ENCODE data around the gene CEACAM16.

The CEACAM16 gene

GRCh38 chr19:44698492-44699201, at the start of gene CEACAM16:
Gene CEACAM16 (plus strand): TSS chr19:44699151. CDS start chr19:44701457, 2,306 bp downstream.
- Mint-ChIP-seq H3K27ac (no peak within 1 kb of the TSS), H3K4me1 (ENCODE audit: low read depth) (peaks cover 13% of the 10 kb centered on the region), H3K9me3 (no peaks in the 10 kb centered on the region), H3K27me3 (ENCODE audit: low read depth) (peaks cover 13% of the 10 kb centered on the region), H3K36me3 (ENCODE audit: low read depth) (peaks cover 5% of the 10 kb centered on the region), H3K4me3 (no peak within 1 kb of the TSS)

- peaks cover 4% of the 10 kb centered on the region for H3K4me1 Mint-ChIP-seq (ENCODE audit: low read depth)
- no peaks in the 10 kb centered on the region for H3K9me3 Mint-ChIP-seq
- H3K4me3 Mint-ChIP-seq, result no peak overlapping the region
Measured at GRCh38 chr19:44649578-44650145, 49.3 kb upstream of the CEACAM16 start.

GRCh38 chr19:44653343-44653742, 45.6 kb upstream of the CEACAM16 start:
- Mint-ChIP-seq H3K9me3 (no peaks in the 10 kb centered on the region), H3K27me3 (ENCODE audit: low read depth) (no peaks in the 10 kb centered on the region), H3K4me1 (ENCODE audit: low read depth) (peaks cover 9% of the 10 kb centered on the region), H3K4me3 (no peak overlapping the region), H3K36me3 (ENCODE audit: low read depth) (no peaks in the 10 kb centered on the region), H3K27ac (no peak overlapping the region)

More at GRCh38 chr19:44649578-44650145, 49.3 kb upstream of the CEACAM16 start:
- Mint-ChIP-seq H3K27ac (no peak overlapping the region), H3K27me3 (ENCODE audit: low read depth) (no peaks in the 10 kb centered on the region), H3K36me3 (ENCODE audit: low read depth) (no peaks in the 10 kb centered on the region)

GRCh38 chr19:44653977-44654774, 44.8 kb upstream of the CEACAM16 start:
- H3K4me3 Mint-ChIP-seq, result no peak overlapping the region
- H3K4me1 Mint-ChIP-seq (ENCODE audit: low read depth), result peaks cover 9% of the 10 kb centered on the region
- H3K27ac Mint-ChIP-seq, result no peak overlapping the region
- H3K9me3 Mint-ChIP-seq, result no peaks in the 10 kb centered on the region
- H3K36me3 Mint-ChIP-seq (ENCODE audit: low read depth), result no peaks in the 10 kb centered on the region
- H3K27me3 Mint-ChIP-seq (ENCODE audit: low read depth), result no peaks in the 10 kb centered on the region

- peaks cover 9% of the 10 kb centered on the region for H3K4me1 Mint-ChIP-seq (ENCODE audit: low read depth)
- H3K27ac Mint-ChIP-seq, result no peak overlapping the region
- no peaks in the 10 kb centered on the region for H3K9me3 Mint-ChIP-seq
- H3K36me3 Mint-ChIP-seq (ENCODE audit: low read depth), result no peaks in the 10 kb centered on the region
- no peaks in the 10 kb centered on the region for H3K27me3 Mint-ChIP-seq (ENCODE audit: low read depth)
- no peak overlapping the region for H3K4me3 Mint-ChIP-seq
Measured at GRCh38 chr19:44657211-44657921, 41.6 kb upstream of the CEACAM16 start.

GRCh38 chr19:44658069-44658733, 40.8 kb upstream of the CEACAM16 start:
- Mint-ChIP-seq H3K27ac (no peak overlapping the region), H3K27me3 (ENCODE audit: low read depth) (no peaks in the 10 kb centered on the region), H3K4me1 (ENCODE audit: low read depth) (peaks cover 9% of the 10 kb centered on the region), H3K4me3 (no peak overlapping the region), H3K9me3 (no peaks in the 10 kb centered on the region), H3K36me3 (ENCODE audit: low read depth) (no peaks in the 10 kb centered on the region)

- H3K4me1 Mint-ChIP-seq (ENCODE audit: low read depth), result peaks cover 3% of the 10 kb centered on the region
Measured at GRCh38 chr19:44660081-44660480, 38.9 kb upstream of the CEACAM16 start.

GRCh38 chr19:44661205-44661604, 37.7 kb upstream of the CEACAM16 start:
- Mint-ChIP-seq H3K27ac (no peak overlapping the region), H3K4me3 (no peak overlapping the region), H3K9me3 (no peaks in the 10 kb centered on the region), H3K4me1 (ENCODE audit: low read depth) (peaks cover 3% of the 10 kb centered on the region), H3K36me3 (ENCODE audit: low read depth) (no peaks in the 10 kb centered on the region), H3K27me3 (ENCODE audit: low read depth) (no peaks in the 10 kb centered on the region)

More at GRCh38 chr19:44660081-44660480, 38.9 kb upstream of the CEACAM16 start:
- Mint-ChIP-seq H3K27ac (no peak overlapping the region), H3K4me3 (no peak overlapping the region), H3K9me3 (no peaks in the 10 kb centered on the region), H3K36me3 (ENCODE audit: low read depth) (no peaks in the 10 kb centered on the region), H3K27me3 (ENCODE audit: low read depth) (no peaks in the 10 kb centered on the region)

GRCh38 chr19:44661904-44662303, 37.0 kb upstream of the CEACAM16 start:
- peaks cover 3% of the 10 kb centered on the region for H3K4me1 Mint-ChIP-seq (ENCODE audit: low read depth)
- no peaks in the 10 kb centered on the region for H3K27me3 Mint-ChIP-seq (ENCODE audit: low read depth)
- no peak overlapping the region for H3K4me3 Mint-ChIP-seq
- H3K27ac Mint-ChIP-seq, result no peak overlapping the region
- no peaks in the 10 kb centered on the region for H3K9me3 Mint-ChIP-seq
- H3K36me3 Mint-ChIP-seq (ENCODE audit: low read depth), result no peaks in the 10 kb centered on the region

- Mint-ChIP-seq H3K36me3 (ENCODE audit: low read depth) (no peaks in the 10 kb centered on the region), H3K27me3 (ENCODE audit: low read depth) (no peaks in the 10 kb centered on the region), H3K9me3 (no peaks in the 10 kb centered on the region), H3K4me3 (no peak overlapping the region), H3K4me1 (ENCODE audit: low read depth) (no peaks in the 10 kb centered on the region), H3K27ac (no peak overlapping the region)
Measured at GRCh38 chr19:44662691-44663385, 36.1 kb upstream of the CEACAM16 start.

- H3K27ac Mint-ChIP-seq, result no peak overlapping the region
- no peak overlapping the region for H3K4me3 Mint-ChIP-seq
- H3K4me1 Mint-ChIP-seq (ENCODE audit: low read depth), result no peaks in the 10 kb centered on the region
- no peaks in the 10 kb centered on the region for H3K36me3 Mint-ChIP-seq (ENCODE audit: low read depth)
- H3K27me3 Mint-ChIP-seq (ENCODE audit: low read depth), result no peaks in the 10 kb centered on the region
- H3K9me3 Mint-ChIP-seq, result no peaks in the 10 kb centered on the region
Measured at GRCh38 chr19:44663996-44664395, 35.0 kb upstream of the CEACAM16 start.

- Mint-ChIP-seq H3K27ac (no peak overlapping the region), H3K36me3 (ENCODE audit: low read depth) (no peaks in the 10 kb centered on the region), H3K4me3 (no peak overlapping the region), H3K4me1 (ENCODE audit: low read depth) (no peaks in the 10 kb centered on the region), H3K27me3 (ENCODE audit: low read depth) (no peaks in the 10 kb centered on the region), H3K9me3 (no peaks in the 10 kb centered on the region)
Measured at GRCh38 chr19:44664976-44665375, 34.0 kb upstream of the CEACAM16 start.

GRCh38 chr19:44666852-44667556, 31.9 kb upstream of the CEACAM16 start:
- Mint-ChIP-seq H3K27ac (no peak overlapping the region), H3K27me3 (ENCODE audit: low read depth) (no peaks in the 10 kb centered on the region), H3K36me3 (ENCODE audit: low read depth) (no peaks in the 10 kb centered on the region), H3K9me3 (no peaks in the 10 kb centered on the region), H3K4me1 (ENCODE audit: low read depth) (no peaks in the 10 kb centered on the region), H3K4me3 (no peak overlapping the region)
